Progenitor cell of endocrine pancreas (in vitro differentiated cells): ENCODE results near the gene ESM1. TPM values are rescaled to one million over a fixed set of nuclear protein-coding genes. Genes with fewer than 3 reads are reported as not detected.
"Not testable (repeated sequence)": the region's sequence is repeated elsewhere in the genome, so short reads cannot be mapped to it uniquely, and the experiment has no call there.

Experiments used
- DNase-seq: peaks from one replicate; pipeline ENCODE4 v3.0.0; 2021; ENCODE audit warnings: low spot score; ENCODE audit not compliant: unreplicated experiment
- H3K27ac Mint-ChIP-seq: 2 replicates; pipeline ENCODE4 v1.8.0; 2021; ENCODE audit warnings: mild to moderate bottlenecking, moderate library complexity, mixed read lengths
- H3K27me3 Mint-ChIP-seq: 2 replicates; pipeline ENCODE4 v1.8.0; 2021; ENCODE audit warnings: mixed read lengths
- H3K36me3 Mint-ChIP-seq: 2 replicates; pipeline ENCODE4 v1.8.0; 2022; ENCODE audit warnings: mixed read lengths; ENCODE audit not compliant: insufficient read depth
- H3K4me1 Mint-ChIP-seq: 2 replicates; pipeline ENCODE4 v1.8.0; 2021; ENCODE audit warnings: low read depth, mixed read lengths
- H3K4me3 Mint-ChIP-seq: 2 replicates; pipeline ENCODE4 v1.8.0; 2021; ENCODE audit warnings: low read depth, mild to moderate bottlenecking, moderate library complexity, mixed read lengths
- H3K9me3 Mint-ChIP-seq: 2 replicates; pipeline ENCODE4 v1.8.0; 2021; ENCODE audit warnings: low read depth, mixed read lengths
- CTCF ChIP-seq: fragments of 200-600 bp; sonication (generic); IDR thresholded peaks from one replicate; pipeline ENCODE4 v1.5.0; 2021; ENCODE audit warnings: antibody characterized with exemption, mild to moderate bottlenecking; ENCODE audit not compliant: unreplicated experiment
- total RNA-seq: library from RNA; stranded (reverse); gene quantifications from 2 replicates; pipeline ENCODE4 v1.2.1, GENCODE V29; 2021

The ESM1 gene
- total RNA-seq, 1 donor from 2014 or later, result not detected

GRCh38 chr5:55030220-55030619, 44.8 kb upstream of the ESM1 start:
- DNase-seq, result no peak
- Mint-ChIP-seq H3K4me3 (no peak overlapping the region), H3K4me1 (peaks cover 7% of the 10 kb centered on the region), H3K27me3 (no peaks in the 10 kb centered on the region), H3K36me3 (no peaks in the 10 kb centered on the region), H3K27ac (no peak overlapping the region), H3K9me3 (no peaks in the 10 kb centered on the region)
- TF ChIP-seq CTCF, result no peak

GRCh38 chr5:55027595-55027994, 42.2 kb upstream of the ESM1 start:
- DNase-seq, result no peak
- Mint-ChIP-seq H3K36me3 (no peaks in the 10 kb centered on the region), H3K27me3 (no peaks in the 10 kb centered on the region), H3K27ac (no peak overlapping the region), H3K9me3 (no peaks in the 10 kb centered on the region), H3K4me3 (no peak overlapping the region), H3K4me1 (peaks cover 7% of the 10 kb centered on the region)
- TF ChIP-seq CTCF, result no peak

- H3K27me3 Mint-ChIP-seq, result no peaks in the 10 kb centered on the region
- H3K27ac Mint-ChIP-seq, result no peak overlapping the region
- H3K36me3 Mint-ChIP-seq, result no peaks in the 10 kb centered on the region
- TF ChIP-seq CTCF, result no peak
- no peaks in the 10 kb centered on the region for H3K9me3 Mint-ChIP-seq
- DNase-seq, result no peak
- H3K4me3 Mint-ChIP-seq, result no peak overlapping the region
- no peaks in the 10 kb centered on the region for H3K4me1 Mint-ChIP-seq
Measured at GRCh38 chr5:55022450-55022849, 37.1 kb upstream of the ESM1 start.

- no peak for TF ChIP-seq CTCF
- no peaks in the 10 kb centered on the region for H3K4me1 Mint-ChIP-seq
- no peaks in the 10 kb centered on the region for H3K27me3 Mint-ChIP-seq
- no peak overlapping the region for H3K4me3 Mint-ChIP-seq
- DNase-seq, result no peak
- no peak overlapping the region for H3K27ac Mint-ChIP-seq
- H3K9me3 Mint-ChIP-seq, result no peaks in the 10 kb centered on the region
- H3K36me3 Mint-ChIP-seq, result no peaks in the 10 kb centered on the region
Measured at GRCh38 chr5:55021821-55022220, 36.4 kb upstream of the ESM1 start.

GRCh38 chr5:55021410-55021809, 36.0 kb upstream of the ESM1 start:
- peaks cover under 1% of the 10 kb centered on the region for H3K9me3 Mint-ChIP-seq
- no peaks in the 10 kb centered on the region for H3K36me3 Mint-ChIP-seq
- no peak overlapping the region for H3K4me3 Mint-ChIP-seq
- DNase-seq, result no peak
- H3K27me3 Mint-ChIP-seq, result no peaks in the 10 kb centered on the region
- no peak overlapping the region for H3K27ac Mint-ChIP-seq
- no peak for TF ChIP-seq CTCF
- H3K4me1 Mint-ChIP-seq, result no peaks in the 10 kb centered on the region

GRCh38 chr5:55010149-55010548, 24.8 kb upstream of the ESM1 start:
- H3K4me1 Mint-ChIP-seq, H3K27me3 Mint-ChIP-seq, H3K36me3 Mint-ChIP-seq, H3K27ac Mint-ChIP-seq, H3K4me3 Mint-ChIP-seq, DNase-seq: not testable (repeated sequence)
- peaks cover 33% of the 10 kb centered on the region for H3K9me3 Mint-ChIP-seq
